IMR-90 (cell line): ENCODE measurements around the gene GRAP. TPM values are rescaled to one million over a fixed set of nuclear protein-coding genes. Genes with fewer than 3 reads are reported as not detected.

Experiments
- ATAC-seq: fragments of 200-7000 bp; cut with Tn5 transposase; 2 replicates; pipeline ENCODE4 v1.9.1; 2020; ENCODE audit warnings: low read depth, mild to moderate bottlenecking, moderate library complexity
- BruUV-seq: library from RNA; stranded (reverse); fragments of 400-500 nt; replicated peaks from 2 replicates; lab custom pipeline; 2021; lab: Mats Ljungman, UMichigan
- CTCF ChIA-PET: fragments of 300-600 bp; formaldehyde crosslinking; extraction: SDS; loops from one replicate; lab custom pipeline; 2021; ENCODE audit warnings: antibody characterized with exemption; lab: Yijun Ruan, JAX
- POLR2A ChIA-PET: fragments of 300-600 bp; sonication (Branson Sonifier 250); formaldehyde crosslinking; loops from one replicate; lab custom pipeline; 2022; ENCODE audit warnings: antibody characterized with exemption; ENCODE audit not compliant: unreplicated experiment; lab: Charles Lee
- DNase-seq: peaks from one replicate; pipeline ENCODE4 v3.0.0; 2013
- H2AFZ ChIP-seq: replicated peaks from 2 replicates; pipeline ENCODE3; 2013; ENCODE audit warnings: low read length, mild to moderate bottlenecking; ENCODE audit not compliant: poor library complexity
- H2AK5ac ChIP-seq: 2 replicates; pipeline ENCODE4 v1.6.1; 2013; ENCODE audit warnings: low read depth, low read length, inconsistent platforms
- H2AK9ac ChIP-seq: replicated peaks from 2 replicates; pipeline ENCODE3; 2013; ENCODE audit warnings: mild to moderate bottlenecking, low read depth, low read length, moderate library complexity; ENCODE audit not compliant: poor library complexity
- H2BK120ac ChIP-seq: 2 replicates; pipeline ENCODE4 v1.6.1; 2013; ENCODE audit warnings: low read depth, low read length, inconsistent platforms
- H2BK15ac ChIP-seq: 3 replicates; pipeline ENCODE4 v1.6.1; 2013; ENCODE audit warnings: low read depth, low read length, inconsistent platforms
- H2BK20ac ChIP-seq: 2 replicates; pipeline ENCODE4 v1.6.1; 2013; ENCODE audit warnings: low read depth, mild to moderate bottlenecking, inconsistent platforms, low read length, moderate library complexity
- H2BK5ac ChIP-seq: 2 replicates; pipeline ENCODE4 v1.6.1; 2013; ENCODE audit warnings: mild to moderate bottlenecking, low read depth, low read length, inconsistent platforms; ENCODE audit not compliant: poor library complexity, severe bottlenecking
- H3K14ac ChIP-seq: replicated peaks from 2 replicates; pipeline ENCODE4 v1.6.1; 2013; ENCODE audit warnings: low read depth, low read length, inconsistent platforms
- H3K18ac ChIP-seq: 2 replicates; pipeline ENCODE4 v1.6.1; 2013; ENCODE audit warnings: low read depth, low read length, control low read depth
- H3K23ac ChIP-seq: 2 replicates; pipeline ENCODE4 v1.6.1; 2013; ENCODE audit warnings: low read depth, low read length, inconsistent platforms
- H3K27ac ChIP-seq: 2 replicates; pipeline ENCODE4 v1.5.1; 2013; ENCODE audit warnings: mild to moderate bottlenecking, control low read depth, low read length; ENCODE audit not compliant: insufficient read depth
- H3K27me3 ChIP-seq: 2 replicates; pipeline ENCODE4 v1.6.1; 2013; ENCODE audit warnings: low read length; ENCODE audit not compliant: control insufficient read depth, insufficient read depth
- H3K36me3 ChIP-seq: 2 replicates; pipeline ENCODE4 v1.6.1; 2013; ENCODE audit warnings: low read length, mixed read lengths; ENCODE audit not compliant: control insufficient read depth, insufficient read depth
- H3K4ac ChIP-seq: 2 replicates; pipeline ENCODE4 v1.6.1; 2013; ENCODE audit warnings: low read depth, low read length, inconsistent platforms
- H3K4me1 ChIP-seq: 2 replicates; pipeline ENCODE4 v1.6.1; 2013; ENCODE audit warnings: low read length, mixed read lengths; ENCODE audit not compliant: control insufficient read depth, insufficient read depth
- H3K4me2 ChIP-seq: 2 replicates; pipeline ENCODE4 v1.6.1; 2013; ENCODE audit warnings: low read depth, mild to moderate bottlenecking, control low read depth, low read length, moderate library complexity
- H3K4me3 ChIP-seq: 2 replicates; pipeline ENCODE4 v1.5.1; 2013; ENCODE audit warnings: low read depth, mild to moderate bottlenecking, control low read depth, low read length, moderate library complexity; ENCODE audit not compliant: insufficient read depth
- H3K56ac ChIP-seq: 2 replicates; pipeline ENCODE4 v1.6.1; 2013; ENCODE audit warnings: low read length, inconsistent platforms; ENCODE audit not compliant: insufficient read depth; ENCODE audit errors: extremely low read depth
- H3K79me1 ChIP-seq, 2 experiments: 2 replicates each; pipeline ENCODE4 v1.6.1; 2013; ENCODE audit warnings: low read length in 2 of 2, inconsistent platforms in 1 of 2, low read depth in 1 of 2
- H3K9ac ChIP-seq: 2 replicates; pipeline ENCODE4 v1.6.1; 2013; ENCODE audit warnings: low read depth, low read length, control low read depth
- H3K9me1 ChIP-seq: 2 replicates; pipeline ENCODE4 v1.6.1; 2013; ENCODE audit warnings: low read length, inconsistent platforms; ENCODE audit not compliant: insufficient read depth
- H3K9me3 ChIP-seq: 2 replicates; pipeline ENCODE4 v1.6.1; 2013; ENCODE audit warnings: low read length; ENCODE audit not compliant: control insufficient read depth, insufficient read depth
- H4K20me1 ChIP-seq: 2 replicates; pipeline ENCODE4 v1.6.1; 2013; ENCODE audit warnings: low read length, inconsistent platforms; ENCODE audit not compliant: insufficient read depth
- H4K5ac ChIP-seq: 2 replicates; pipeline ENCODE4 v1.6.1; 2013; ENCODE audit warnings: mild to moderate bottlenecking, low read depth, low read length, control low read depth
- H4K8ac ChIP-seq, 2 experiments: 2 replicates each; pipeline ENCODE4 v1.6.1; 2013; ENCODE audit warnings: low read depth in 2 of 2, low read length in 2 of 2, control low read depth in 1 of 2, inconsistent platforms in 1 of 2
- H4K91ac ChIP-seq: 2 replicates; pipeline ENCODE4 v1.6.1; 2013; ENCODE audit warnings: low read depth, low read length, inconsistent platforms; ENCODE audit not compliant: insufficient read depth
- BHLHE40 ChIP-seq: fragments of 150-350 bp; IDR thresholded peaks from 2 replicates; pipeline ENCODE4 v1.6.1; 2016; ENCODE audit warnings: mild to moderate bottlenecking, low read depth, low read length
- CEBPB ChIP-seq: IDR thresholded peaks from 2 replicates; pipeline ENCODE4 v1.6.1; 2012; ENCODE audit warnings: low read depth, low read length, improper control_type of control experiment
- CHD1 ChIP-seq: IDR thresholded peaks from 2 replicates; pipeline ENCODE4 v1.6.1; 2012; ENCODE audit warnings: low read depth, low read length, improper control_type of control experiment
- ELK1 ChIP-seq: fragments of 150-350 bp; IDR thresholded peaks from 2 replicates; pipeline ENCODE4 v1.6.1; 2016; ENCODE audit warnings: low read depth, mild to moderate bottlenecking, low read length, moderate library complexity, borderline replicate concordance
- FOS ChIP-seq: fragments of 150-350 bp; IDR thresholded peaks from 2 replicates; pipeline ENCODE4 v1.6.1; 2016; ENCODE audit warnings: low read depth, low read length
- MAFK ChIP-seq: IDR thresholded peaks from 2 replicates; pipeline ENCODE4 v1.6.1; 2012; ENCODE audit warnings: low read depth, low read length, improper control_type of control experiment
- MAZ ChIP-seq: IDR thresholded peaks from 2 replicates; pipeline ENCODE4 v1.6.1; 2012; ENCODE audit warnings: low read depth, mild to moderate bottlenecking, low read length, improper control_type of control experiment, moderate library complexity, borderline replicate concordance
- NFE2L2 ChIP-seq: fragments of 150-350 bp; IDR thresholded peaks from 2 replicates; pipeline ENCODE4 v1.6.1; 2016; ENCODE audit warnings: low read depth, mild to moderate bottlenecking, low read length
- POLR2A ChIP-seq: IDR thresholded peaks from 2 replicates; pipeline ENCODE4 v1.6.1; 2012; ENCODE audit warnings: mild to moderate bottlenecking, low read depth, low read length
- RAD21 ChIP-seq: IDR thresholded peaks from 2 replicates; pipeline ENCODE4 v1.6.1; 2012; ENCODE audit warnings: low read length, improper control_type of control experiment
- RCOR1 ChIP-seq: IDR thresholded peaks from 2 replicates; pipeline ENCODE4 v1.6.1; 2012; ENCODE audit warnings: mild to moderate bottlenecking, low read length, improper control_type of control experiment; ENCODE audit not compliant: insufficient replicate concordance
- RFX5 ChIP-seq: IDR thresholded peaks from 2 replicates; pipeline ENCODE4 v1.8.0; 2012; ENCODE audit warnings: low read depth, mild to moderate bottlenecking, low read length, moderate library complexity
- SMC3 ChIP-seq: fragments of 150-350 bp; IDR thresholded peaks from 2 replicates; pipeline ENCODE4 v1.6.1; 2016; ENCODE audit warnings: low read depth, mild to moderate bottlenecking, antibody characterized with exemption, low read length, moderate library complexity
- USF2 ChIP-seq: fragments of 150-350 bp; IDR thresholded peaks from 2 replicates; pipeline ENCODE4 v1.6.1; 2017; ENCODE audit warnings: mild to moderate bottlenecking, antibody characterized with exemption, low read length, low read depth
- whole genome bisulfite sequencing, 2 experiments: methylation state at CpG; one replicate each; pipeline versions ENCODE4 v1.1.5 to v1.1.7; 2013; ENCODE audit warnings: missing lambda C conversion rate in 2 of 2; ENCODE audit not compliant: insufficient read length in 1 of 2; ENCODE audit errors: extremely low coverage in 2 of 2; 5-methylcytosine and 5-hydroxymethylcytosine counted together
- dilution Hi-C: fragments of 300-500 bp; cut with HindIII; formaldehyde crosslinking; loops from one replicate; pipeline ENCODE4 v1.14.3; 2018; ENCODE audit warnings: low sequenced_read_pairs; ENCODE audit not compliant: unreplicated experiment
- in situ Hi-C: fragments of 300-500 bp; cut with MboI; formaldehyde crosslinking; loops from 3 replicates; pipeline ENCODE4 v1.14.3; 2019; ENCODE audit warnings: low sequenced_read_pairs, inconsistent platforms, mixed read lengths
- intact Hi-C: fragments of 100-400 bp; cut with micrococcal nuclease; formaldehyde crosslinking; loops from 2 replicates; pipeline ENCODE4 v1.10.0; 2022
- polyA plus RNA-seq, 3 experiments: library from polyadenylated mRNA; depleted of rRNA; stranded (reverse); fragments of >200 nt; gene quantifications; 2 replicates each; pipeline ENCODE4 v1.2.3, GENCODE V29; 2012; ENCODE audit warnings: low replicate concordance in 1 of 3
- total RNA-seq: library from RNA; depleted of rRNA; stranded (reverse); fragments of >200 nt; gene quantifications from 2 replicates; pipeline ENCODE4 v1.2.3, GENCODE V29; 2012
- TF ChIP-seq, protein P1 (sequence below): conservative IDR thresholded peaks from 2 replicates; pipeline ENCODE4 v1.5.1; 2012; ENCODE audit warnings: mild to moderate bottlenecking, low read depth, low read length, improper control_type of control experiment

The GRAP gene
- total and polyA plus RNA-seq, 2 of the 4 experiments (the other 2 are of a cell fraction) = under 0.01 to 0.14 TPM

DNA sequence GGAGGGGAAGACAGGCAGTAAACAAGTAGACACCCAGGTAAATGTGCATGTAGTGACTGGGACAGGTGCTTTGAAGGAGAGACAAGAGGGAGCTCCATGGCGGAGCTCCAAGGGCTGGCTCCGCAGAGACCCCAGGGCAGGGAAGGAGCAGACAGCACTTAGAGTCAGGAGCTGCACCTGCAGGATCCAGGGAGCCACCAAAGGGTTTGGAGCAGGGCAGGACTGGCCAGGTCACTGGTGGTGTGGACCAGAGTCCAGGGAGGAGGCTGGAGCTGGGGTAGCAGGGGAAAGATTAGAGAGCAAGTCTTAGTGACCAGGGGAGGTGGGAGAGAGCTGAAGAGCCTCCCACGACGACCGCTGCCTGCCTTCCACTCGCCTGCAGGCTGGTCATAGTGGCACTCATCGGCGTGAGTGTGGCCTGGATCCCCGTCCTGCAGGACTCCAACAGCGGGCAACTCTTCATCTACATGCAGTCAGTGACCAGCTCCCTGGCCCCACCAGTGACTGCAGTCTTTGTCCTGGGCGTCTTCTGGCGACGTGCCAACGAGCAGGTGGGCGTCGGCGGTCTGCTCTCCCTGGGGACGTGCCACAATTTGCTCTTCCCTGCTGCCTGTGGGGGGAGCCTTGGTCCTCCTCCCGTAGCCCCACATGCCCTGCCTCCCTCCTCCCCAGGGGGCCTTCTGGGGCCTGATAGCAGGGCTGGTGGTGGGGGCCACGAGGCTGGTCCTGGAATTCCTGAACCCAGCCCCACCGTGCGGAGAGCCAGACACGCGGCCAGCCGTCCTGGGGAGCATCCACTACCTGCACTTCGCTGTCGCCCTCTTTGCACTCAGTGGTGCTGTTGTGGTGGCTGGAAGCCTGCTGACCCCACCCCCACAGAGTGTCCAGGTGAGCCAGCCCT lies 27.5 kb downstream of the GRAP start:
- no peak for ATAC-seq
- TF ChIP-seq MAZ = no peak
- no peak for TF ChIP-seq ELK1
- TF ChIP-seq SMC3 = no peak
- TF ChIP-seq BHLHE40 = no peak
- TF ChIP-seq MAFK = no peak
- no peak for TF ChIP-seq NFE2L2
- TF ChIP-seq, protein P1, sequence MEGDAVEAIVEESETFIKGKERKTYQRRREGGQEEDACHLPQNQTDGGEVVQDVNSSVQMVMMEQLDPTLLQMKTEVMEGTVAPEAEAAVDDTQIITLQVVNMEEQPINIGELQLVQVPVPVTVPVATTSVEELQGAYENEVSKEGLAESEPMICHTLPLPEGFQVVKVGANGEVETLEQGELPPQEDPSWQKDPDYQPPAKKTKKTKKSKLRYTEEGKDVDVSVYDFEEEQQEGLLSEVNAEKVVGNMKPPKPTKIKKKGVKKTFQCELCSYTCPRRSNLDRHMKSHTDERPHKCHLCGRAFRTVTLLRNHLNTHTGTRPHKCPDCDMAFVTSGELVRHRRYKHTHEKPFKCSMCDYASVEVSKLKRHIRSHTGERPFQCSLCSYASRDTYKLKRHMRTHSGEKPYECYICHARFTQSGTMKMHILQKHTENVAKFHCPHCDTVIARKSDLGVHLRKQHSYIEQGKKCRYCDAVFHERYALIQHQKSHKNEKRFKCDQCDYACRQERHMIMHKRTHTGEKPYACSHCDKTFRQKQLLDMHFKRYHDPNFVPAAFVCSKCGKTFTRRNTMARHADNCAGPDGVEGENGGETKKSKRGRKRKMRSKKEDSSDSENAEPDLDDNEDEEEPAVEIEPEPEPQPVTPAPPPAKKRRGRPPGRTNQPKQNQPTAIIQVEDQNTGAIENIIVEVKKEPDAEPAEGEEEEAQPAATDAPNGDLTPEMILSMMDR = no peak
- no peak for TF ChIP-seq RAD21
- TF ChIP-seq CEBPB = no peak
- TF ChIP-seq RCOR1 = no peak
- TF ChIP-seq USF2 = no peak
- no peak for TF ChIP-seq RFX5
- no peak for TF ChIP-seq POLR2A
- TF ChIP-seq CHD1 = no peak
- no peak for TF ChIP-seq FOS

More for the DNA sequence above, 27.5 kb downstream of the GRAP start:
- Histone ChIP-seq H3K4me2 (no peak overlapping the region), H2AK9ac (peak overlapping the region; percentile 65), H3K4me3 (no peak overlapping the region), H3K4me1 (no peaks in the 10 kb centered on the region), H4K91ac (no peak overlapping the region), H3K27ac (no peak overlapping the region), H2BK20ac (no peak overlapping the region), H3K9ac (no peak overlapping the region), H3K23ac (no peak overlapping the region), H3K4ac (no peak overlapping the region), H3K18ac (no peak overlapping the region), H4K8ac (no peak overlapping the region), H2BK5ac (no peak overlapping the region), H3K56ac (no peak overlapping the region), H3K27me3 (no peaks in the 10 kb centered on the region; the same call in 1 of the 2 replicates), H4K20me1 (no peaks in the 10 kb centered on the region), H3K14ac (no peak overlapping the region), H3K36me3 (no peaks in the 10 kb centered on the region), H3K9me3 (no peaks in the 10 kb centered on the region), H2BK120ac (no peak overlapping the region), H4K5ac (no peak overlapping the region), H3K79me1 (no peaks in the 10 kb centered on the region), H2AK5ac (no peak overlapping the region), H3K9me1 (no peaks in the 10 kb centered on the region; the same call in 1 of the 2 replicates), H2BK15ac (no peak overlapping the region), H2AFZ (peak overlapping the region; percentile 48)
- in situ Hi-C loops (no loop called here), dilution Hi-C loops (no loop called here), intact Hi-C loops (no loop called here)
- ChIA-PET CTCF (no interaction called here), POLR2A (no interaction called here)
- no peak for DNase-seq
- WGBS, 2 experiments = 66% methylated on average over 5 of the region's 27 CpGs; no CpG with 5 or more reads in 1 of the 2 experiments
- no TSS peak for BruUV-seq
